PFSK-1 (cell line): ENCODE results near the gene KCNJ6.

ENCODE experiments used
- FOXP2 ChIP-seq: optimal IDR thresholded peaks from 2 replicates; pipeline ENCODE3; 2011; ENCODE audit warnings: borderline replicate concordance, control low read depth, inconsistent platforms; ENCODE audit not compliant: insufficient read depth; ENCODE audit errors: extremely low read length, extremely low read depth
- POLR2AphosphoS5 ChIP-seq: IDR thresholded peaks from 2 replicates; pipeline ENCODE4 v1.6.1; 2012; ENCODE audit warnings: low read depth, mild to moderate bottlenecking, control low read depth, low read length, moderate library complexity
- SIN3A ChIP-seq: IDR thresholded peaks from 2 replicates; pipeline ENCODE4 v1.6.1; 2012; ENCODE audit warnings: mild to moderate bottlenecking, low read length, moderate library complexity, borderline replicate concordance; ENCODE audit not compliant: insufficient read depth
- TAF1 ChIP-seq: IDR thresholded peaks from 2 replicates; pipeline ENCODE4 v1.6.1; 2012; ENCODE audit warnings: low read length, control low read depth, borderline replicate concordance; ENCODE audit not compliant: insufficient read depth
- TF ChIP-seq, protein P1 (sequence below), 2 experiments: IDR thresholded peaks; 2 replicates each; pipeline versions ENCODE4 v1.6.1 to v1.8.0; 2011 to 2012; ENCODE audit warnings: low read depth in 2 of 2, low read length in 2 of 2, control low read depth in 1 of 2, inconsistent platforms in 1 of 2, mild to moderate bottlenecking in 1 of 2, moderate library complexity in 1 of 2; ENCODE audit not compliant: insufficient read depth in 1 of 2

The KCNJ6 gene

DNA sequence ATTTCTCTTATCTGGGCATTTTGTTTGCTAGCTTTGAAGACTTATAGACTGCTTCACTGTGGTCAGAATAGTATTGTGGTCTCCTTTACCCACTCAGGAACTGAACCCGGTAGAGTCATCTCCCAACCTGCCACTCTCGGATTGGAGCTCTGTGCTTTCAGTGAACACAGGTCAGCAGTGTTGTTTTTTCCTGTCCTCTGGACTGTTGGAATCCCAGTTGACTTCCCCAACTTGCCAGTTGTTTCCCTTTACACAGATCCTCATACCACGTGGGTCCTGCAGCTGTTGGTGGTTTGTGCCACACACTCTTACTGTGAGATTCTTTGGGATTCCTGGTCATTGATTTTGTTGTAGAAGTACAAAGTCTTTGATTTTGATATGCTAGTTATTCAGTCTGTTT is 335.6 kb downstream of the KCNJ6 start:
- TF ChIP-seq, protein P1, sequence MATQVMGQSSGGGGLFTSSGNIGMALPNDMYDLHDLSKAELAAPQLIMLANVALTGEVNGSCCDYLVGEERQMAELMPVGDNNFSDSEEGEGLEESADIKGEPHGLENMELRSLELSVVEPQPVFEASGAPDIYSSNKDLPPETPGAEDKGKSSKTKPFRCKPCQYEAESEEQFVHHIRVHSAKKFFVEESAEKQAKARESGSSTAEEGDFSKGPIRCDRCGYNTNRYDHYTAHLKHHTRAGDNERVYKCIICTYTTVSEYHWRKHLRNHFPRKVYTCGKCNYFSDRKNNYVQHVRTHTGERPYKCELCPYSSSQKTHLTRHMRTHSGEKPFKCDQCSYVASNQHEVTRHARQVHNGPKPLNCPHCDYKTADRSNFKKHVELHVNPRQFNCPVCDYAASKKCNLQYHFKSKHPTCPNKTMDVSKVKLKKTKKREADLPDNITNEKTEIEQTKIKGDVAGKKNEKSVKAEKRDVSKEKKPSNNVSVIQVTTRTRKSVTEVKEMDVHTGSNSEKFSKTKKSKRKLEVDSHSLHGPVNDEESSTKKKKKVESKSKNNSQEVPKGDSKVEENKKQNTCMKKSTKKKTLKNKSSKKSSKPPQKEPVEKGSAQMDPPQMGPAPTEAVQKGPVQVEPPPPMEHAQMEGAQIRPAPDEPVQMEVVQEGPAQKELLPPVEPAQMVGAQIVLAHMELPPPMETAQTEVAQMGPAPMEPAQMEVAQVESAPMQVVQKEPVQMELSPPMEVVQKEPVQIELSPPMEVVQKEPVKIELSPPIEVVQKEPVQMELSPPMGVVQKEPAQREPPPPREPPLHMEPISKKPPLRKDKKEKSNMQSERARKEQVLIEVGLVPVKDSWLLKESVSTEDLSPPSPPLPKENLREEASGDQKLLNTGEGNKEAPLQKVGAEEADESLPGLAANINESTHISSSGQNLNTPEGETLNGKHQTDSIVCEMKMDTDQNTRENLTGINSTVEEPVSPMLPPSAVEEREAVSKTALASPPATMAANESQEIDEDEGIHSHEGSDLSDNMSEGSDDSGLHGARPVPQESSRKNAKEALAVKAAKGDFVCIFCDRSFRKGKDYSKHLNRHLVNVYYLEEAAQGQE (IDR thresholded peaks at IDR 0.05; ENCODE audit: insufficient read depth in 1 of 2, low read depth in 2 of 2, low read length in 2 of 2) = no peak
- no peak for TF ChIP-seq SIN3A
- no peak for TF ChIP-seq POLR2AphosphoS5
- TF ChIP-seq FOXP2 = no peak
- no peak for TF ChIP-seq TAF1

DNA sequence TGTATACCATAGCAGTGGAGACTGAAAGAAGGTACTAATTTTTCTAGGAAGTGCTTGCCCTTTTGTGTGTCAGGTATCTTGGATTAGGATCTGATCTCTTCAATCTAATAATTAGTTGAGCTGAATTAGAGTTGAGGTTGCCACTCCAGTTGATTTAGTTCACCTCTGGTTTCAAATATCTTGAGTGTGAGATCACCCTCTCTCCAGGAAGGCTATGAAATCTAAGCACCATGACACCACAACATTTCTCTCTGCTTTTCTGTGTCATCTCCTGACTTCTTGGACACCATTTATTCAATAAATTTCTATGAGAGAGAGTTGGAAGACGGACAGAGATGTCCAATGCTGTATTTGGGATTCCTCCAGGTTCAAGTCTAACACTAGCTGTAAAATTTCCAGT is 336.9 kb downstream of the KCNJ6 start:
- TF ChIP-seq FOXP2 = no peak
- TF ChIP-seq, protein P1 (IDR thresholded peaks at IDR 0.05; ENCODE audit: insufficient read depth in 1 of 2, low read depth in 2 of 2, low read length in 2 of 2) = no peak
- TF ChIP-seq TAF1 = no peak
- no peak for TF ChIP-seq SIN3A
- TF ChIP-seq POLR2AphosphoS5 = no peak

DNA sequence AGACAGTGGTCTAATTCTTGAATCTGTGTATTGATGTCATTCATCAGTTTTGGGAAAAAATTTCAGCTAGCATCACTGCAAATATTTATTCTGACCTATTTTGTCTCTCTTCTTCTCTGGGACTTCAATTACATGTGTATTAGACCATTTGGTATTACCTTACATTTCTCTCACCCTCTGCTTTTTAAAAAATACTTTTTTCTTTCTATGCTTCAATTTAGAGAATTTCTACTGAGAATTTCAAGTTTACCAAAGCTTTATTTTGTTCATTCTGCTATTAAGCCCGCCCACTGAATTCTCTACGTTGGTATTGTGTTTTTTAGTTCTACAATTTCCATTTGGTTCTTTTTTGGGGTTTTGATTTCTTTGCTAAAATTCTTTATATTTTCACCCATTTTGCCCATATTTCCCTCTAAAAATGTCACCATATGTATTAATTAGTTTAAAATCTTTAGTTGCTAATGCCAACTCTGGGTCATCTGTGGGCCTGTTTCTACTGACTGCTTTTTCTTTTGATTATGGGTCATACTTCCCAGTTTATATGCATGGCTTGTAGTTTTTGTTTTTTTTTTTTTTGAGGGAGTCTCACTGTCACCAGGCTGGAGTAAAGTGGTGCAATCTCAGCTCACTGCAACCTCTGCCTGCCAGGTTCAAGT is 337.7 kb downstream of the KCNJ6 start:
- TF ChIP-seq FOXP2 (no peak), SIN3A (no peak), TAF1 (no peak)
- TF ChIP-seq, protein P1 (IDR thresholded peaks at IDR 0.05; ENCODE audit: insufficient read depth in 1 of 2, low read depth in 2 of 2, low read length in 2 of 2) = no peak

DNA sequence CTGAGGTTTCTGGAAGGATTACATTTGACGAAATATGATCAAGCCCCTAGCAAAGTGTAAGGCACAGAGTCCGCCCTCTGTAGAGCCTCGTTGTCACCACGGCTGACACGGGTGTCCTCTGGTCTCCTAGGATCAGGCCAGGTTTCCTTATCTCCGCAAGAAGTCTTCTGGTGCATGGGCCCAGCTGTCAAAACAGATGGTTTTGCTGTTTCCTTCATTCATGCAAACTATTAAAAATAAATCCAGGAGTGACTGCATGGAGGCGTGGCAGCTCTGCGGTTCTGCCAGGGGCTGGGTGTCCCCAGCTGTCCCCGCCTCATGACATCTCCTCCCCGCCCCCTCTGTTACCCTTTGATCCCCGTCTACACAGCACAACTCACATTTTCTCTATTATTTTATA is 340.7 kb downstream of the KCNJ6 start:
- TF ChIP-seq FOXP2 (no peak), SIN3A (no peak), POLR2AphosphoS5 (no peak), TAF1 (no peak)
- TF ChIP-seq, protein P1 (IDR thresholded peaks at IDR 0.05; ENCODE audit: insufficient read depth in 1 of 2, low read depth in 2 of 2, low read length in 2 of 2) = no peak

DNA sequence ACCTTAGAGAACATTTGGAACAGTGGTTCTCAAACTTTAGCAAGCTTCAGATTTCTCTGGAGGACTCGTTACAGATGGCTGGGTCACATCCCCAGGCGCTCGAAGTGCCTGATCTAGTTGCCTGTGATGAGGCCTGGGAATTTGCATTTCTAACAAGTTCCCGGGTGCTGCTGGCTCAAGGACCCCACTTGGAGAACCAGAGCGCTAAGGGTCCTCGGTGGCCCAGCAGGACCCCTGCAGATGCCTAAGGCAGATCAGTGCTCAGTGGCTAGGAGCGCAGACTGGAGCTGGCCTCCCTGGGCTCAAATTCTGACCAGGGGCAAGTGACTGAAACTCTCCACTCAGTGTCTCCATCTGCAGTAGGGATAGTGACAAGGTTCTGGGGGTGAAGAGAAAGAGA is 341.5 kb downstream of the KCNJ6 start:
- no peak for TF ChIP-seq FOXP2
- no peak for TF ChIP-seq TAF1
- no peak for TF ChIP-seq SIN3A
- TF ChIP-seq, protein P1 (IDR thresholded peaks at IDR 0.05; ENCODE audit: insufficient read depth in 1 of 2, low read depth in 2 of 2, low read length in 2 of 2) = no peak
- TF ChIP-seq POLR2AphosphoS5 = no peak
